Endothelial cell of umbilical vein (primary cell): ENCODE results near the gene KCNJ6.

ENCODE experiments used
- EZH2 ChIP-seq: IDR thresholded peaks from 2 replicates; pipeline ENCODE4 v1.6.1; 2012; ENCODE audit warnings: borderline replicate concordance, low read depth, mild to moderate bottlenecking, moderate library complexity, low read length, inconsistent platforms; ENCODE audit not compliant: severe bottlenecking
- JUN ChIP-seq: IDR thresholded peaks from 2 replicates; pipeline ENCODE4 v1.6.1; 2011; ENCODE audit warnings: borderline replicate concordance, low read depth; ENCODE audit not compliant: insufficient read length, insufficient read depth
- MYC ChIP-seq: IDR thresholded peaks from one replicate; pipeline ENCODE4 v1.6.1; 2011; ENCODE audit warnings: mild to moderate bottlenecking, low read depth, low read length
- POLR2A ChIP-seq: IDR thresholded peaks from 2 replicates; pipeline ENCODE4 v1.6.1; 2012; ENCODE audit warnings: low read depth, mild to moderate bottlenecking, control low read depth, low read length
- POLR2AphosphoS5 ChIP-seq: IDR thresholded peaks from 2 replicates; pipeline ENCODE4 v1.6.1; 2012; ENCODE audit warnings: low read depth, mild to moderate bottlenecking, control low read depth, low read length, moderate library complexity; ENCODE audit not compliant: insufficient read depth
- TF ChIP-seq, protein P1 (sequence below), 2 donors: IDR thresholded peaks; 1 replicate in 1 of 2; 2 replicates in 1 of 2; pipeline ENCODE4 v1.5.1; 2011; ENCODE audit warnings: low read length in 2 of 2, mild to moderate bottlenecking in 2 of 2, moderate library complexity in 2 of 2, control low read depth in 1 of 2, inconsistent platforms in 1 of 2, low read depth in 1 of 2; ENCODE audit not compliant: insufficient read depth in 1 of 2; ENCODE audit errors: extremely low read depth in 1 of 2
- TF ChIP-seq, protein P2 (sequence below): IDR thresholded peaks from 2 replicates; pipeline ENCODE4 v1.6.1; 2011; ENCODE audit not compliant: insufficient read depth, insufficient read length

DNA sequence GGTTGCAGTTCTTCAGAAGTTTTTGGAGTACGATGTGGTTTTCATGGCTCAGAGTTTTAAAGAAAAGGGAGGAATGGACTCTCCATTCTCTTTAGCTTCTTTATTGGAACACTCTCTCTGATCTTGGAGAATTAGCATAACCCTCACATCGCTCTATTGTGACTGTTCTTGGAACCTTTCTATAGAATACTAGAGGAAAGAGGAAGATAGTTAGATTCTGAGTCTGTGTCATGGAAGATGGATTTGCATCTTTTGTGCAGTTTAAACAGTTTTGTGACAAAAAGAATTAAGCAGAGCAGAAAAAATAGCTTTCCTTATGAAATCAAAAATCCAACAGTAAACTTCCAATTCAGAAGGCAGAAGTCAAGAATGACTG lies 61.0 kb downstream of the KCNJ6 start:
- TF ChIP-seq POLR2AphosphoS5 (no peak), POLR2A (no peak), EZH2 (no peak), MYC (no peak), JUN (no peak)
- TF ChIP-seq, protein P1, sequence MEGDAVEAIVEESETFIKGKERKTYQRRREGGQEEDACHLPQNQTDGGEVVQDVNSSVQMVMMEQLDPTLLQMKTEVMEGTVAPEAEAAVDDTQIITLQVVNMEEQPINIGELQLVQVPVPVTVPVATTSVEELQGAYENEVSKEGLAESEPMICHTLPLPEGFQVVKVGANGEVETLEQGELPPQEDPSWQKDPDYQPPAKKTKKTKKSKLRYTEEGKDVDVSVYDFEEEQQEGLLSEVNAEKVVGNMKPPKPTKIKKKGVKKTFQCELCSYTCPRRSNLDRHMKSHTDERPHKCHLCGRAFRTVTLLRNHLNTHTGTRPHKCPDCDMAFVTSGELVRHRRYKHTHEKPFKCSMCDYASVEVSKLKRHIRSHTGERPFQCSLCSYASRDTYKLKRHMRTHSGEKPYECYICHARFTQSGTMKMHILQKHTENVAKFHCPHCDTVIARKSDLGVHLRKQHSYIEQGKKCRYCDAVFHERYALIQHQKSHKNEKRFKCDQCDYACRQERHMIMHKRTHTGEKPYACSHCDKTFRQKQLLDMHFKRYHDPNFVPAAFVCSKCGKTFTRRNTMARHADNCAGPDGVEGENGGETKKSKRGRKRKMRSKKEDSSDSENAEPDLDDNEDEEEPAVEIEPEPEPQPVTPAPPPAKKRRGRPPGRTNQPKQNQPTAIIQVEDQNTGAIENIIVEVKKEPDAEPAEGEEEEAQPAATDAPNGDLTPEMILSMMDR (IDR thresholded peaks at IDR 0.05; ENCODE audit: extremely low read depth in 1 of 2, insufficient read depth in 1 of 2, low read depth in 1 of 2, low read length in 2 of 2) = no peak
- TF ChIP-seq, protein P2, sequence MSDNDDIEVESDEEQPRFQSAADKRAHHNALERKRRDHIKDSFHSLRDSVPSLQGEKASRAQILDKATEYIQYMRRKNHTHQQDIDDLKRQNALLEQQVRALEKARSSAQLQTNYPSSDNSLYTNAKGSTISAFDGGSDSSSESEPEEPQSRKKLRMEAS = no peak
